HL-60/S4 treated with phorbol 12-myristate 13-acetate at 8.2 ng/mL for 4 days and 3 days (cell line): ENCODE measurements around the gene PDE4D.

Source experiments
- in situ Hi-C: fragments of 300-500 bp; cut with MboI; formaldehyde crosslinking; loops from 2 replicates; pipeline ENCODE4 v1.15.0; 2022; ENCODE audit warnings: low sequenced_read_pairs

Gene PDE4D

GRCh38 chr5:59115345-59115744 is 778.2 kb downstream of the PDE4D start:
- in situ Hi-C loops, result no loop called here

GRCh38 chr5:59109383-59109782 is 784.1 kb downstream of the PDE4D start:
- in situ Hi-C loops, result no loop called here

- in situ Hi-C loops, result no loop called here
Measured at GRCh38 chr5:59107692-59108091, 785.8 kb downstream of the PDE4D start.

GRCh38 chr5:59104400-59105127 is 789.0 kb downstream of the PDE4D start:
- in situ Hi-C loops, result no loop called here

- in situ Hi-C loops, result no loop called here
Measured at GRCh38 chr5:59103303-59103702, 790.2 kb downstream of the PDE4D start.

- in situ Hi-C loops, result no loop called here
Measured at GRCh38 chr5:59102437-59102836, 791.1 kb downstream of the PDE4D start.

GRCh38 chr5:59100875-59101274 is 792.7 kb downstream of the PDE4D start:
- in situ Hi-C loops, result no loop called here

- in situ Hi-C loops, result no loop called here
Measured at GRCh38 chr5:59099995-59100345, 793.6 kb downstream of the PDE4D start.

- in situ Hi-C loops, result no loop called here
Measured at GRCh38 chr5:59099270-59099994, 794.1 kb downstream of the PDE4D start.

GRCh38 chr5:59098743-59099142 is 794.8 kb downstream of the PDE4D start:
- in situ Hi-C loops, result no loop called here

GRCh38 chr5:59097712-59098111 is 795.8 kb downstream of the PDE4D start:
- in situ Hi-C loops, result no loop called here

GRCh38 chr5:59097116-59097515 is 796.4 kb downstream of the PDE4D start:
- in situ Hi-C loops, result no loop called here

- in situ Hi-C loops, result no loop called here
Measured at GRCh38 chr5:59095480-59095879, 798.0 kb downstream of the PDE4D start.

- in situ Hi-C loops, result no loop called here
Measured at GRCh38 chr5:59094864-59095263, 798.7 kb downstream of the PDE4D start.

GRCh38 chr5:59093329-59093728 is 800.2 kb downstream of the PDE4D start:
- in situ Hi-C loops, result no loop called here

GRCh38 chr5:59092758-59093157 is 800.8 kb downstream of the PDE4D start:
- in situ Hi-C loops, result no loop called here

- in situ Hi-C loops, result no loop called here
Measured at GRCh38 chr5:59091965-59092364, 801.6 kb downstream of the PDE4D start.

GRCh38 chr5:59090323-59090722 is 803.2 kb downstream of the PDE4D start:
- in situ Hi-C loops, result no loop called here

- in situ Hi-C loops, result no loop called here
Measured at GRCh38 chr5:59089767-59090166, 803.8 kb downstream of the PDE4D start.

GRCh38 chr5:59088546-59088945 is 805.0 kb downstream of the PDE4D start:
- in situ Hi-C loops, result no loop called here

GRCh38 chr5:59086024-59086423 is 807.5 kb downstream of the PDE4D start:
- in situ Hi-C loops, result no loop called here

GRCh38 chr5:59081693-59082092 is 811.8 kb downstream of the PDE4D start:
- in situ Hi-C loops, result no loop called here
